Loucy (cell line): Measurements from ENCODE around the gene ZNRF1.
A peak's percentile ranks its signal among the peaks of the same experiment; 100 is the strongest.

Experiments
- H2AFZ ChIP-seq: fragments of 200-600 bp; sonication (generic); 2 replicates; pipeline ENCODE4 v1.6.0; 2016; ENCODE audit warnings: antibody characterized with exemption, mild to moderate bottlenecking, low read length, moderate library complexity
- H3F3A ChIP-seq: fragments of 200-600 bp; 2 replicates; pipeline ENCODE4 v1.6.0; 2016; ENCODE audit warnings: antibody characterized with exemption, low read depth, mild to moderate bottlenecking
- H3K27me3 ChIP-seq: fragments of 200-600 bp; sonication (generic); 2 replicates; pipeline ENCODE4 v1.6.1; 2014; ENCODE audit warnings: low read length, mild to moderate bottlenecking; ENCODE audit not compliant: insufficient read depth, poor library complexity, severe bottlenecking
- H3K36me3 ChIP-seq: fragments of 200-600 bp; sonication (generic); 2 replicates; pipeline ENCODE4 v1.6.1; 2016; ENCODE audit warnings: low read length; ENCODE audit not compliant: insufficient read depth
- H3K4me1 ChIP-seq: fragments of 200-600 bp; sonication (generic); 2 replicates; pipeline ENCODE4 v1.5.1; 2014; ENCODE audit warnings: low read length, mild to moderate bottlenecking; ENCODE audit not compliant: insufficient read depth, poor library complexity, severe bottlenecking
- H3K4me2 ChIP-seq: fragments of 200-600 bp; sonication (generic); 2 replicates; pipeline ENCODE4 v1.6.0; 2014; ENCODE audit warnings: antibody characterized with exemption, low read length, low read depth, mild to moderate bottlenecking; ENCODE audit not compliant: poor library complexity, severe bottlenecking
- H3K4me3 ChIP-seq: fragments of 200-600 bp; sonication (generic); 2 replicates; pipeline ENCODE4 v1.5.1; 2014; ENCODE audit warnings: low read length, mild to moderate bottlenecking, mixed read lengths; ENCODE audit not compliant: poor library complexity, severe bottlenecking
- H3K79me2 ChIP-seq: fragments of 200-600 bp; sonication (generic); 2 replicates; pipeline ENCODE4 v1.6.1; 2014; ENCODE audit warnings: low read length; ENCODE audit not compliant: insufficient read depth
- H3K9ac ChIP-seq: fragments of 200-600 bp; sonication (generic); 2 replicates; pipeline ENCODE4 v1.6.0; 2014; ENCODE audit warnings: mild to moderate bottlenecking, low read depth, low read length, moderate library complexity; ENCODE audit not compliant: poor library complexity, severe bottlenecking
- H3K9me2 ChIP-seq: fragments of 200-600 bp; sonication (generic); replicated peaks from 2 replicates; pipeline ENCODE4 v1.6.1; 2016; ENCODE audit warnings: low read depth, low read length, mixed read lengths
- H3K9me3 ChIP-seq: fragments of 200-600 bp; sonication (generic); 2 replicates; pipeline ENCODE4 v1.6.1; 2014; ENCODE audit warnings: mild to moderate bottlenecking, antibody characterized with exemption, low read length, low read depth; ENCODE audit not compliant: insufficient read depth
- H4K20me1 ChIP-seq: fragments of 200-600 bp; sonication (generic); 2 replicates; pipeline ENCODE4 v1.6.0; 2014; ENCODE audit warnings: antibody characterized with exemption, low read length, mild to moderate bottlenecking; ENCODE audit not compliant: insufficient read depth, poor library complexity, severe bottlenecking
- EZH2phosphoT487 ChIP-seq: fragments of 200-600 bp; IDR thresholded peaks from 2 replicates; pipeline ENCODE4 v1.6.1; 2018; ENCODE audit warnings: antibody characterized with exemption, mild to moderate bottlenecking, moderate library complexity, borderline replicate concordance
- TF ChIP-seq, protein P1 (sequence below): fragments of 200-600 bp; sonication (generic); conservative IDR thresholded peaks from 2 replicates; pipeline ENCODE4 v1.5.1; 2014; ENCODE audit warnings: mild to moderate bottlenecking, antibody characterized with exemption, low read length

The ZNRF1 gene

DNA sequence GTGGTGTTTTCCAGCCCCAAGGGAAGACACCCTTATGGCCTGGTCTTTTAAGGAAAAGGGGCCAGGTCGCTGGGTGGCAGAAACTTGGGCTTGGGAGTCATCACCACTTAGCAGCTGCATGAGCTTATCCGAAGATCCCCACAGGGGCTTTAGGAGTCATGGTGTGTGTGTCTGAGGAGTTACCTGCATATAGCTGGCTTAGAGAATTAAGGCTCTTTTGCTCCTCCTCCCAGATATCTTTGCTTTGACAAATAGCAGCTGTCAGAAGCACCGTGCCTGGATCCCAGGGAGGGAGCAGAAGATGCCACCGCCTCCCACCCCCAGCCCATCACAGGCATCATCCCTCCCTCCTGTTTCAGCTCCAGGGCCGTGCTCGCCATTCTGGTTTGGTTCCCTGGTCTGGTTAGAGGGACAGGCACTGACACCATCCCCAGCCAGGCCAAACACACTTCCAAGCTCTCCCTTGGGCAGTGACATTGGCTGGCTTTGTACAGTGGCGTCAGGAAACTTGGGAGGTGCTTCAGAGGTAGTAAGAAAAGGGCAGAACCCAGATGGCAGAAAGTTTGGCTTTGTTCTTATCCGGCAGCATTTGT lies 100.3 kb downstream of the ZNRF1 start:
- Histone ChIP-seq H3K79me2 (peaks cover 98% of the 10 kb centered on the region), H3K9me2 (no peaks in the 10 kb centered on the region), H3F3A (peaks cover 6% of the 10 kb centered on the region; the same call in 1 of the 2 replicates), H3K27me3 (no peaks in the 10 kb centered on the region), H3K9ac (peak overlapping the region; percentile 80), H3K4me1 (peaks cover 57% of the 10 kb centered on the region), H3K36me3 (peaks cover 68% of the 10 kb centered on the region), H3K4me3 (peak overlapping the region; percentile 63), H3K9me3 (no peaks in the 10 kb centered on the region), H4K20me1 (peaks cover 58% of the 10 kb centered on the region), H2AFZ (no peak overlapping the region), H3K4me2 (peak overlapping the region; percentile 81)
- TF ChIP-seq, protein P1, sequence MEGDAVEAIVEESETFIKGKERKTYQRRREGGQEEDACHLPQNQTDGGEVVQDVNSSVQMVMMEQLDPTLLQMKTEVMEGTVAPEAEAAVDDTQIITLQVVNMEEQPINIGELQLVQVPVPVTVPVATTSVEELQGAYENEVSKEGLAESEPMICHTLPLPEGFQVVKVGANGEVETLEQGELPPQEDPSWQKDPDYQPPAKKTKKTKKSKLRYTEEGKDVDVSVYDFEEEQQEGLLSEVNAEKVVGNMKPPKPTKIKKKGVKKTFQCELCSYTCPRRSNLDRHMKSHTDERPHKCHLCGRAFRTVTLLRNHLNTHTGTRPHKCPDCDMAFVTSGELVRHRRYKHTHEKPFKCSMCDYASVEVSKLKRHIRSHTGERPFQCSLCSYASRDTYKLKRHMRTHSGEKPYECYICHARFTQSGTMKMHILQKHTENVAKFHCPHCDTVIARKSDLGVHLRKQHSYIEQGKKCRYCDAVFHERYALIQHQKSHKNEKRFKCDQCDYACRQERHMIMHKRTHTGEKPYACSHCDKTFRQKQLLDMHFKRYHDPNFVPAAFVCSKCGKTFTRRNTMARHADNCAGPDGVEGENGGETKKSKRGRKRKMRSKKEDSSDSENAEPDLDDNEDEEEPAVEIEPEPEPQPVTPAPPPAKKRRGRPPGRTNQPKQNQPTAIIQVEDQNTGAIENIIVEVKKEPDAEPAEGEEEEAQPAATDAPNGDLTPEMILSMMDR, result no peak
- TF ChIP-seq EZH2phosphoT487, result no peak

DNA sequence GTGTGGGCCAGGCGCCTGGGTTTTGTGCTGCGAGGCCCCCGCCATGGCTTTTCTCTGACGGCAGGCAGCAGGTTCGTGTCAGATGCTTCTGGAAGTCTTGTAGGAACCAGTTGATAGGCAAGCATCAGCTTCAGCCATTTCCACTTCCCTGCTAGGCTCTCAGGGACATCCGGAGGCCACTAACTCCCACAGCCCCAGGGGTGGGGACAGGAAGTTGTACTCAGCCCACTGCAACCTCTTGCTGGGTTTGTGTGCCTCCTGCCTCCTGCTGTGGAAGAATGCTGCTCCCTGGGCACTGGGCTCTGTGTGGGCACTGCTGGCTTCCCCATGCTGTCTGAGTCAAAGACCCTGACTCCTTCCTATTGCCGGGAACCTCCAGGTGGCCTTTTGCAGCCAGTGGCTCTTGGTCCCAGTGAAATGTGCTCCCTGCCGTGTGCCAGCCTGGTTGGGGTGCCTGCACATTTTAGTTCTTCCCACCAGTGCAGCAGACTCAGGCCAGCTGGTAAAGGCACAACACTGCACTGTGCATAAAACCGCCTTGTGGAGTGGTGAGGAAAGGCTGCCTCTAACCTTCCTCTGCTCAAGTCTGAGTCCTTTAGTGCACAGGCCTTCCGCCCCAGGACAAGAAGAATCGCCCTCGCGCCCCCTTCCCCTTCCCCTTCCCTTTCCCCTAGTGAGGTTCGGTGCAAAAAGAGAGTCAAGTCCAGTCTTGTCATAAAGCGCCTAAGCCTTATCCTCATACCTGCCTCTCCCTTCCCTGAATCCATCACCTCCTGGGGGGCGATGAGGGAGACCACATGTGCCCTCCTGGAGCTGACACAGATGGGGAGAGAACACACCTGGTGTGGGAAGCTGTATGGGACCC lies 101.1 kb downstream of the ZNRF1 start:
- Histone ChIP-seq H3K4me2 (peak overlapping the region; percentile 81), H3K36me3 (peaks cover 68% of the 10 kb centered on the region), H3K4me3 (peak overlapping the region; percentile 63), H3K27me3 (no peaks in the 10 kb centered on the region), H2AFZ (no peak overlapping the region), H3K79me2 (peaks cover 98% of the 10 kb centered on the region), H3F3A (peaks cover 6% of the 10 kb centered on the region; the same call in 1 of the 2 replicates), H3K9ac (peak overlapping the region; percentile 80), H3K9me3 (no peaks in the 10 kb centered on the region), H3K4me1 (peaks cover 60% of the 10 kb centered on the region), H3K9me2 (no peaks in the 10 kb centered on the region), H4K20me1 (peaks cover 56% of the 10 kb centered on the region)
- TF ChIP-seq, protein P1, result peak; percentile 31; the same call in 1 of the 2 replicates
- TF ChIP-seq EZH2phosphoT487, result no peak

DNA sequence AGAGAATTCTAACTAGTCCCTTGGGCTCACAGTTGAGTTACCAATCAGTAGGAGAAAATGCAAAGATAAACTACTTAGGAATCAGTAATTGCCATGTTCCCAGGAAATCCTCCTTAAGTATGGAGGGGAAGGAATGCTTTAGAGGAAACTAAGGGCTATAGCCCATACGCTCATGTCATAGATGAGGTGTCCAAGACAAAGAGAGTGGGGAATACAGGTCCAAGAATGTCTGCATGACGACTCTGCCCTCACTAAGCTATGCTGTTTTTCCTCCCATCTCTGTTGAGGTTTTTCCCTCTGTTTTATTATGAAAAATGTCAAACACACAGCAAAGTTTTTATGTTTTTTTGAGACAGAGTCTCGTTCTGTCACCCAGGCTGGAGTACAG lies 101.8 kb downstream of the ZNRF1 start:
- Histone ChIP-seq H3K27me3 (no peaks in the 10 kb centered on the region), H3K36me3 (peaks cover 68% of the 10 kb centered on the region), H2AFZ (no peak overlapping the region), H3F3A (peaks cover 6% of the 10 kb centered on the region; the same call in 1 of the 2 replicates), H3K9ac (peak overlapping the region; percentile 80), H3K4me3 (peak overlapping the region; percentile 63), H3K4me1 (peaks cover 65% of the 10 kb centered on the region), H3K79me2 (peaks cover 98% of the 10 kb centered on the region), H4K20me1 (peaks cover 51% of the 10 kb centered on the region), H3K4me2 (peak overlapping the region; percentile 81), H3K9me2 (no peaks in the 10 kb centered on the region), H3K9me3 (no peaks in the 10 kb centered on the region)
- no peak for TF ChIP-seq EZH2phosphoT487
- TF ChIP-seq, protein P1, result no peak
